Measurements from ENCODE around the gene C1orf174.

C1orf174 gene

GRCh38 chr1:3943123-3943431, 43.0 kb upstream of the C1orf174 start:
- Histone ChIP-seq H3K9me3 (ENCODE audit: insufficient read depth, low read length) (no peaks in the 10 kb centered on the region), H3K27me3 (ENCODE audit: low read length) (no peaks in the 10 kb centered on the region), H3K79me2 (ENCODE audit: insufficient read depth, low read length) (no peaks in the 10 kb centered on the region), H3K9ac (ENCODE audit: low read length) (no peak overlapping the region), H2AFZ (ENCODE audit: low read depth, low read length, severe bottlenecking) (no peak overlapping the region), H3K27ac (ENCODE audit: low read depth, low read length) (no peak overlapping the region), H3F3A (ENCODE audit: insufficient read depth) (no peaks in the 10 kb centered on the region), H3K9me2 (replicated peaks; ENCODE audit: insufficient read depth, low read length) (no peaks in the 10 kb centered on the region), H3K4me3 (ENCODE audit: insufficient read depth, low read length, poor library complexity, severe bottlenecking) (no peak overlapping the region), H4K20me1 (ENCODE audit: low read depth, low read length) (no peaks in the 10 kb centered on the region), H3K36me3 (ENCODE audit: low read length) (no peaks in the 10 kb centered on the region), H3K4me2 (ENCODE audit: low read depth, low read length, poor library complexity, severe bottlenecking) (no peak overlapping the region)
- TF ChIP-seq EZH2phosphoT487 (conservative IDR thresholded peaks at IDR 0.05; ENCODE audit: low read length) (no peak), CTCF (IDR thresholded peaks at IDR 0.05; ENCODE audit: insufficient read depth, low read length, poor library complexity, severe bottlenecking) (no peak)

- Histone ChIP-seq H3K36me3 (ENCODE audit: low read length) (no peaks in the 10 kb centered on the region), H2AFZ (ENCODE audit: low read depth, low read length, severe bottlenecking) (no peak overlapping the region), H3K27me3 (ENCODE audit: low read length) (no peaks in the 10 kb centered on the region), H3K4me3 (ENCODE audit: insufficient read depth, low read length, poor library complexity, severe bottlenecking) (no peak overlapping the region), H3K27ac (ENCODE audit: low read depth, low read length) (no peak overlapping the region), H3K9me2 (replicated peaks; ENCODE audit: insufficient read depth, low read length) (no peaks in the 10 kb centered on the region), H3K9ac (ENCODE audit: low read length) (no peak overlapping the region), H3F3A (ENCODE audit: insufficient read depth) (no peaks in the 10 kb centered on the region), H3K79me2 (ENCODE audit: insufficient read depth, low read length) (no peaks in the 10 kb centered on the region), H3K9me3 (ENCODE audit: insufficient read depth, low read length) (no peaks in the 10 kb centered on the region), H4K20me1 (ENCODE audit: low read depth, low read length) (no peaks in the 10 kb centered on the region), H3K4me2 (ENCODE audit: low read depth, low read length, poor library complexity, severe bottlenecking) (no peak overlapping the region)
- TF ChIP-seq EZH2phosphoT487 (conservative IDR thresholded peaks at IDR 0.05; ENCODE audit: low read length) (no peak), CTCF (IDR thresholded peaks at IDR 0.05; ENCODE audit: insufficient read depth, low read length, poor library complexity, severe bottlenecking) (no peak)
Measured at GRCh38 chr1:3942416-3943122, 42.5 kb upstream of the C1orf174 start.

GRCh38 chr1:3940754-3941345, 40.8 kb upstream of the C1orf174 start:
- Histone ChIP-seq H2AFZ (ENCODE audit: low read depth, low read length, severe bottlenecking) (no peak overlapping the region), H4K20me1 (ENCODE audit: low read depth, low read length) (no peaks in the 10 kb centered on the region), H3K79me2 (ENCODE audit: insufficient read depth, low read length) (no peaks in the 10 kb centered on the region), H3K36me3 (ENCODE audit: low read length) (no peaks in the 10 kb centered on the region), H3K27ac (ENCODE audit: low read depth, low read length) (no peak overlapping the region), H3K9ac (ENCODE audit: low read length) (no peak overlapping the region), H3K27me3 (ENCODE audit: low read length) (no peaks in the 10 kb centered on the region), H3K9me2 (replicated peaks; ENCODE audit: insufficient read depth, low read length) (no peaks in the 10 kb centered on the region), H3K4me2 (ENCODE audit: low read depth, low read length, poor library complexity, severe bottlenecking) (no peak overlapping the region), H3F3A (ENCODE audit: insufficient read depth) (no peaks in the 10 kb centered on the region), H3K9me3 (ENCODE audit: insufficient read depth, low read length) (no peaks in the 10 kb centered on the region), H3K4me3 (ENCODE audit: insufficient read depth, low read length, poor library complexity, severe bottlenecking) (no peak overlapping the region)
- TF ChIP-seq EZH2phosphoT487 (conservative IDR thresholded peaks at IDR 0.05; ENCODE audit: low read length) (no peak), CTCF (IDR thresholded peaks at IDR 0.05; ENCODE audit: insufficient read depth, low read length, poor library complexity, severe bottlenecking) (no peak)
